Stimulated activated CD4-positive, alpha-beta T cell treated with anti-CD3 and anti-CD28 coated beads, TNF-alpha, amount 100 ng/mL, for 1 hour (primary cell): Measurements from ENCODE around the gene CLASP1.
A peak's percentile ranks its signal among the peaks of the same experiment; 100 is the strongest.
"Not testable (repeated sequence)": the region's sequence is repeated elsewhere in the genome, so short reads cannot be mapped to it uniquely, and the experiment has no call there.

Source experiments
- DNase-seq, 3 donors: peaks; one replicate each; pipeline ENCODE4 v3.0.0-alpha.2; 2020; ENCODE audit warnings: low read depth in 3 of 3, low spot score in 1 of 3

The CLASP1 gene

GRCh38 chr2:121649149-121649595, at the start of gene CLASP1:
Gene CLASP1 (minus strand): TSS chr2:121649462. CDS start chr2:121605895, 43,567 bp downstream.
- peak in 1 of 3 donors; percentile 1 for DNase-seq

- DNase-seq: no peak
Measured at GRCh38 chr2:121698318-121698930, 49.2 kb upstream of the CLASP1 start.

- no peak for DNase-seq
Measured at GRCh38 chr2:121697108-121697631, 47.9 kb upstream of the CLASP1 start.

- DNase-seq: no peak
Measured at GRCh38 chr2:121696410-121696930, 47.2 kb upstream of the CLASP1 start.

- no peak for DNase-seq
Measured at GRCh38 chr2:121695171-121695451, 45.8 kb upstream of the CLASP1 start.

- DNase-seq: no peak
Measured at GRCh38 chr2:121694398-121695170, 45.3 kb upstream of the CLASP1 start.

GRCh38 chr2:121690572-121690971, 41.3 kb upstream of the CLASP1 start:
- not testable (repeated sequence) for DNase-seq

- no peak for DNase-seq
Measured at GRCh38 chr2:121690095-121690494, 40.8 kb upstream of the CLASP1 start.

- no peak for DNase-seq
Measured at GRCh38 chr2:121689356-121689755, 40.1 kb upstream of the CLASP1 start.

GRCh38 chr2:121688820-121689219, 39.6 kb upstream of the CLASP1 start:
- DNase-seq: no peak

- no peak for DNase-seq
Measured at GRCh38 chr2:121686902-121687301, 37.6 kb upstream of the CLASP1 start.

GRCh38 chr2:121686218-121686617, 37.0 kb upstream of the CLASP1 start:
- no peak for DNase-seq

GRCh38 chr2:121682396-121683298, 33.4 kb upstream of the CLASP1 start:
- no peak for DNase-seq

GRCh38 chr2:121677855-121678254, 28.6 kb upstream of the CLASP1 start:
- no peak for DNase-seq

- not testable (repeated sequence) for DNase-seq
Measured at GRCh38 chr2:121671621-121672020, 22.4 kb upstream of the CLASP1 start.

GRCh38 chr2:121670181-121670580, 20.9 kb upstream of the CLASP1 start:
- DNase-seq: no peak

GRCh38 chr2:121667618-121668017, 18.4 kb upstream of the CLASP1 start:
- DNase-seq: no peak

GRCh38 chr2:121666042-121666441, 16.8 kb upstream of the CLASP1 start:
- DNase-seq: no peak

- no peak for DNase-seq
Measured at GRCh38 chr2:121665504-121665903, 16.2 kb upstream of the CLASP1 start.

- DNase-seq: no peak
Measured at GRCh38 chr2:121664713-121665112, 15.5 kb upstream of the CLASP1 start.

- DNase-seq: no peak
Measured at GRCh38 chr2:121664086-121664485, 14.8 kb upstream of the CLASP1 start.
